HAP-1 (cell line): ENCODE data around the gene ZNF219.

Experiments used
- DNase-seq, 2 experiments: peaks; one replicate each; pipeline ENCODE4 v3.0.0-alpha.2; 2016 to 2020; ENCODE audit warnings: low spot score in 2 of 2
- H3K27me3 ChIP-seq: fragments of 250-450 bp; sonication (Bioruptor Pico); 2 replicates; pipeline ENCODE4 v1.5.1; 2020; ENCODE audit warnings: low read depth, mild to moderate bottlenecking, moderate library complexity
- H3K36me3 ChIP-seq: fragments of 250-450 bp; sonication (Bioruptor Pico); replicated peaks from 2 replicates; pipeline ENCODE4 v1.5.1; 2020; ENCODE audit warnings: mild to moderate bottlenecking
- H3K4me1 ChIP-seq: fragments of 250-450 bp; sonication (Bioruptor Pico); 2 replicates; pipeline ENCODE4 v1.5.1; 2020; ENCODE audit warnings: mild to moderate bottlenecking
- H3K4me3 ChIP-seq: fragments of 250-450 bp; sonication (Bioruptor Pico); 2 replicates; pipeline ENCODE4 v1.5.1; 2020; ENCODE audit warnings: mild to moderate bottlenecking, moderate library complexity
- H3K9me3 ChIP-seq: fragments of 250-450 bp; sonication (Bioruptor Pico); 2 replicates; pipeline ENCODE4 v1.5.1; 2020; ENCODE audit warnings: mild to moderate bottlenecking, moderate library complexity
- in situ Hi-C: fragments of 300-500 bp; cut with MboI; formaldehyde crosslinking; loops from 3 replicates; pipeline ENCODE4 v1.14.3; 2020; ENCODE audit warnings: low sequenced_read_pairs, inconsistent platforms, mixed read lengths

Gene ZNF219

GRCh38 chr14:21098076-21098891 lies at the start of gene ZNF219:
TSS of gene ZNF219 (minus strand) at chr14:21098655. CDS start at chr14:21093591, 5,064 bp downstream.
- peak within 1 kb of the TSS; percentile 42 for H3K4me3 ChIP-seq
- H3K9me3 ChIP-seq, result no peaks in the 10 kb centered on the region
- no peaks in the 10 kb centered on the region for H3K27me3 ChIP-seq
- in situ Hi-C loops, result loop anchor here (25.0 kb wide), 1 partner anchor 761 kb away; the partner anchor contains the start of genes CCNB1IP1 and PARP2
- DNase-seq, result peak; percentile 77 to 83
- no peaks in the 10 kb centered on the region; the same call in 1 of the 2 replicates for H3K36me3 ChIP-seq
- H3K4me1 ChIP-seq, result peaks cover 40% of the 10 kb centered on the region

- peaks cover 5% of the 10 kb centered on the region; the same call in 1 of the 2 replicates for H3K9me3 ChIP-seq
- no peaks in the 10 kb centered on the region for H3K4me1 ChIP-seq
- H3K27me3 ChIP-seq, result peaks cover 5% of the 10 kb centered on the region; the same call in 1 of the 2 replicates
- no peaks in the 10 kb centered on the region for H3K36me3 ChIP-seq
- H3K4me3 ChIP-seq, result no peak overlapping the region
- in situ Hi-C loops, result no loop called here
- DNase-seq, result no peak
Observed at GRCh38 chr14:21145437-21145836, 47.0 kb upstream of the ZNF219 start.

- DNase-seq, result no peak
- Histone ChIP-seq H3K4me1 (no peaks in the 10 kb centered on the region; the same call in 1 of the 2 replicates), H3K4me3 (no peak overlapping the region), H3K36me3 (no peaks in the 10 kb centered on the region), H3K9me3 (peaks cover 5% of the 10 kb centered on the region; the same call in 1 of the 2 replicates), H3K27me3 (no peaks in the 10 kb centered on the region)
- in situ Hi-C loops, result no loop called here
Observed at GRCh38 chr14:21142357-21142756, 43.9 kb upstream of the ZNF219 start.

GRCh38 chr14:21136024-21136423 lies 37.6 kb upstream of the ZNF219 start:
- peak in 1 of 2 experiments; percentile 56 for DNase-seq
- in situ Hi-C loops, result no loop called here
- Histone ChIP-seq H3K9me3 (no peaks in the 10 kb centered on the region), H3K4me3 (no peak overlapping the region), H3K4me1 (no peaks in the 10 kb centered on the region; the same call in 1 of the 2 replicates), H3K27me3 (no peaks in the 10 kb centered on the region), H3K36me3 (no peaks in the 10 kb centered on the region)

- Histone ChIP-seq H3K36me3 (no peaks in the 10 kb centered on the region), H3K4me3 (no peak overlapping the region), H3K9me3 (no peaks in the 10 kb centered on the region), H3K4me1 (no peaks in the 10 kb centered on the region), H3K27me3 (no peaks in the 10 kb centered on the region)
- no peak for DNase-seq
- in situ Hi-C loops, result no loop called here
Observed at GRCh38 chr14:21133901-21134300, 35.4 kb upstream of the ZNF219 start.

GRCh38 chr14:21123429-21123828 lies 25.0 kb upstream of the ZNF219 start:
- no peak for DNase-seq
- no peaks in the 10 kb centered on the region for H3K36me3 ChIP-seq
- no peak overlapping the region for H3K4me3 ChIP-seq
- no peaks in the 10 kb centered on the region for H3K9me3 ChIP-seq
- H3K27me3 ChIP-seq, result peaks cover 3% of the 10 kb centered on the region; the same call in 1 of the 2 replicates
- in situ Hi-C loops, result no loop called here
- peaks cover 6% of the 10 kb centered on the region for H3K4me1 ChIP-seq

- Histone ChIP-seq H3K27me3 (no peaks in the 10 kb centered on the region), H3K4me3 (no peak overlapping the region), H3K36me3 (no peaks in the 10 kb centered on the region), H3K4me1 (peaks cover 19% of the 10 kb centered on the region), H3K9me3 (no peaks in the 10 kb centered on the region)
- in situ Hi-C loops, result no loop called here
- peak in 1 of 2 experiments; percentile 49 for DNase-seq
Observed at GRCh38 chr14:21121122-21121521, 22.7 kb upstream of the ZNF219 start.

- peaks cover 19% of the 10 kb centered on the region for H3K4me1 ChIP-seq
- H3K4me3 ChIP-seq, result no peak overlapping the region
- no peak for DNase-seq
- no peaks in the 10 kb centered on the region for H3K27me3 ChIP-seq
- no peaks in the 10 kb centered on the region for H3K9me3 ChIP-seq
- H3K36me3 ChIP-seq, result no peaks in the 10 kb centered on the region
- in situ Hi-C loops, result no loop called here
Observed at GRCh38 chr14:21120686-21121085, 22.2 kb upstream of the ZNF219 start.

- peaks cover 19% of the 10 kb centered on the region for H3K4me1 ChIP-seq
- no peaks in the 10 kb centered on the region for H3K36me3 ChIP-seq
- H3K4me3 ChIP-seq, result no peak overlapping the region
- no peaks in the 10 kb centered on the region for H3K9me3 ChIP-seq
- in situ Hi-C loops, result no loop called here
- no peak for DNase-seq
- H3K27me3 ChIP-seq, result no peaks in the 10 kb centered on the region
Observed at GRCh38 chr14:21118933-21119332, 20.5 kb upstream of the ZNF219 start.

GRCh38 chr14:21113369-21113768 lies 14.9 kb upstream of the ZNF219 start:
- H3K4me3 ChIP-seq, result no peak overlapping the region

GRCh38 chr14:21112255-21112654 lies 13.8 kb upstream of the ZNF219 start:
- H3K9me3 ChIP-seq, result no peaks in the 10 kb centered on the region
- in situ Hi-C loops, result no loop called here
- no peaks in the 10 kb centered on the region for H3K27me3 ChIP-seq
- H3K4me3 ChIP-seq, result no peak overlapping the region
- H3K4me1 ChIP-seq, result peaks cover 5% of the 10 kb centered on the region
- no peak for DNase-seq
- H3K36me3 ChIP-seq, result no peaks in the 10 kb centered on the region

More at GRCh38 chr14:21113369-21113768, 14.9 kb upstream of the ZNF219 start:
- H3K36me3 ChIP-seq, result no peaks in the 10 kb centered on the region
- H3K4me1 ChIP-seq, result peaks cover 13% of the 10 kb centered on the region
- no peak for DNase-seq
- in situ Hi-C loops, result no loop called here
- no peaks in the 10 kb centered on the region for H3K27me3 ChIP-seq
- no peaks in the 10 kb centered on the region for H3K9me3 ChIP-seq

- in situ Hi-C loops, result no loop called here
- DNase-seq, result no peak
- H3K36me3 ChIP-seq, result no peaks in the 10 kb centered on the region
Observed at GRCh38 chr14:21109377-21110138, 11.1 kb upstream of the ZNF219 start.

GRCh38 chr14:21108791-21109190 lies 10.3 kb upstream of the ZNF219 start:
- peaks cover 25% of the 10 kb centered on the region for H3K4me1 ChIP-seq
- H3K9me3 ChIP-seq, result no peaks in the 10 kb centered on the region
- H3K27me3 ChIP-seq, result no peaks in the 10 kb centered on the region
- H3K4me3 ChIP-seq, result no peak overlapping the region
- H3K36me3 ChIP-seq, result no peaks in the 10 kb centered on the region
- DNase-seq, result no peak
- in situ Hi-C loops, result no loop called here

More at GRCh38 chr14:21109377-21110138, 11.1 kb upstream of the ZNF219 start:
- no peaks in the 10 kb centered on the region for H3K9me3 ChIP-seq
- no peak overlapping the region for H3K4me3 ChIP-seq
- H3K4me1 ChIP-seq, result peaks cover 22% of the 10 kb centered on the region
- no peaks in the 10 kb centered on the region for H3K27me3 ChIP-seq
